Lower leg skin (tissue), 4 donors: ENCODE data around the gene APOF. TPM values are rescaled to one million over a fixed set of nuclear protein-coding genes. Genes with fewer than 3 reads are reported as not detected.

Source experiments
- DNase-seq, 2 donors: peaks; one replicate each; pipeline ENCODE4 v3.0.0-alpha.2; 2019; ENCODE audit warnings: low spot score in 2 of 2
- H3K4me3 ChIP-seq: fragments of 200-600 bp; sonication (generic); 2 replicates; pipeline ENCODE4 v1.5.1; 2017; ENCODE audit warnings: mild to moderate bottlenecking, low read depth; ENCODE audit not compliant: poor library complexity, severe bottlenecking
- CTCF ChIP-seq, 3 donors: fragments of 450-650 bp; IDR thresholded peaks; one replicate each; pipeline ENCODE4 v1.5.1; 2016; ENCODE audit warnings: antibody characterized with exemption in 3 of 3, mild to moderate bottlenecking in 3 of 3, moderate library complexity in 2 of 3
- POLR2A ChIP-seq, 2 donors: fragments of 450-650 bp; IDR thresholded peaks; one replicate each; pipeline ENCODE4 v1.6.1; 2016 to 2017; ENCODE audit warnings: antibody characterized with exemption in 2 of 2, mild to moderate bottlenecking in 1 of 2, moderate library complexity in 1 of 2
- WGBS, 2 donors: methylation state at CpG; one replicate each; pipeline ENCODE4 v1.1.5; 2018; 5-methylcytosine and 5-hydroxymethylcytosine counted together
- intact Hi-C: fragments of 100-400 bp; cut with DNase I; formaldehyde crosslinking; loops from one replicate; pipeline ENCODE4 v1.15.0; 2023; ENCODE audit warnings: low total_unique reads
- total RNA-seq, 4 donors: library from RNA; depleted of rRNA; stranded (reverse); fragments of >200 nt; gene quantifications; one replicate each; pipeline ENCODE4 v1.1.0, GENCODE V29; 2016

APOF gene
- total RNA-seq, 4 donors from 2014 or later = not detected

- H3K4me3 ChIP-seq = no peak overlapping the region
- TF ChIP-seq CTCF (IDR thresholded peaks at IDR 0.05) (no peak), POLR2A (IDR thresholded peaks at IDR 0.05) (no peak)
- intact Hi-C loops = no loop called here
- DNase-seq = no peak
- WGBS, 2 donors = 94 to 97% methylated on average over 12 of the region's 12 CpGs
Measured at GRCh38 chr12:56311003-56311402, 51.7 kb downstream of the APOF start.

Other genes starting within 250 kb of the APOF start
- gene RPL41, start 246.2 kb downstream of the APOF start, total RNA-seq = 1,000 to 10,000 TPM; 3,201 to 5,967 (median 4,725) TPM
- gene ZC3H10, start 244.6 kb downstream of the APOF start, total RNA-seq = 1 to 10 TPM; 3.4 to 4.4 (median 3.7) TPM
- 10 to 100 TPM; 51.2 to 84.1 (median 64.9) TPM for gene ESYT1, start 234.6 kb downstream of the APOF start, total RNA-seq
- gene MYL6B, start 210.3 kb downstream of the APOF start, total RNA-seq = 10 to 100 TPM in 3 of 4 donors, 1 to 10 TPM in 1; 9.0 to 40.1 (median 22.5) TPM
- gene MYL6, start 204.5 kb downstream of the APOF start, total RNA-seq = 1,000 to 10,000 TPM in 1 of 4 donors, 100 to 1,000 TPM in 3; 700 to 1,156 (median 824) TPM
- 10 to 100 TPM; 55.3 to 90.5 (median 63.5) TPM for gene SMARCC2, start 173.4 kb downstream of the APOF start, total RNA-seq
- 10 to 100 TPM; 33.3 to 46.5 (median 42.1) TPM for gene RNF41, start 140.9 kb downstream of the APOF start, total RNA-seq
- gene NABP2, start 138.5 kb downstream of the APOF start, total RNA-seq = 10 to 100 TPM in 3 of 4 donors, 1 to 10 TPM in 1; 9.9 to 23.1 (median 17.9) TPM
- not detected for gene SLC39A5, start 132.8 kb downstream of the APOF start, total RNA-seq
- gene ANKRD52, start 104.5 kb downstream of the APOF start, total RNA-seq = 10 to 100 TPM; 15.6 to 22.3 (median 18.7) TPM
- 10 to 100 TPM in 1 of 4 donors, 1 to 10 TPM in 3; 2.8 to 11.0 (median 5.8) TPM for gene COQ10A, start 95.9 kb downstream of the APOF start, total RNA-seq
- 100 to 1,000 TPM; 118 to 156 (median 150) TPM for gene CS, start 62.5 kb downstream of the APOF start, total RNA-seq
- 10 to 100 TPM; 23.3 to 40.9 (median 37.7) TPM for gene CNPY2, start 46.9 kb downstream of the APOF start, total RNA-seq
- gene PAN2, start 28.9 kb downstream of the APOF start, total RNA-seq = 10 to 100 TPM; 24.2 to 60.1 (median 28.9) TPM
- gene IL23A, start 24.0 kb downstream of the APOF start, total RNA-seq = under 1 TPM in 1 of 4 donors, not detected in 3; 0.45 TPM
- gene STAT2, start 2.8 kb downstream of the APOF start, total RNA-seq = 10 to 100 TPM; 60.8 to 98.4 (median 92.5) TPM
- gene TIMELESS, start 86.6 kb upstream of the APOF start, total RNA-seq = 1 to 10 TPM; 2.9 to 6.5 (median 3.7) TPM
- not detected for gene MIP, start 91.8 kb upstream of the APOF start, total RNA-seq
- 1 to 10 TPM; 1.3 to 2.3 (median 2.1) TPM for gene SPRYD4, start 105.7 kb upstream of the APOF start, total RNA-seq
- gene GLS2, start 125.3 kb upstream of the APOF start, total RNA-seq = 10 to 100 TPM in 1 of 4 donors, 1 to 10 TPM in 3; 4.3 to 12.6 (median 6.8) TPM
- 10 to 100 TPM; 12.7 to 14.9 (median 13.7) TPM for gene RBMS2, start 159.0 kb upstream of the APOF start, total RNA-seq